ENCODE measurements around the gene RLF.

Gene RLF

GRCh38 chr1:40240390-40240789, 79.2 kb downstream of the RLF start:
- DNase-seq, result no peak

- DNase-seq, result no peak
Measured at GRCh38 chr1:40241362-40241761, 80.2 kb downstream of the RLF start.

GRCh38 chr1:40243351-40243750, 82.2 kb downstream of the RLF start:
- DNase-seq, result no peak

GRCh38 chr1:40244138-40244744, 83.1 kb downstream of the RLF start:
- no peak for DNase-seq

- no peak for DNase-seq
Measured at GRCh38 chr1:40245686-40246085, 84.5 kb downstream of the RLF start.

GRCh38 chr1:40247655-40248054, 86.5 kb downstream of the RLF start, which contains the start of gene TMCO2:
TMCO2 (plus strand) TSS chr1:40247937; CDS start chr1:40247994, 57 bp downstream.
- DNase-seq, result no peak

- DNase-seq, result no peak
Measured at GRCh38 chr1:40248412-40248811, 87.2 kb downstream of the RLF start.

GRCh38 chr1:40251456-40251855, 90.3 kb downstream of the RLF start:
- DNase-seq, result no peak

- no peak for DNase-seq
Measured at GRCh38 chr1:40252601-40253000, 91.4 kb downstream of the RLF start.

- no peak for DNase-seq
Measured at GRCh38 chr1:40255231-40255630, 94.0 kb downstream of the RLF start.

GRCh38 chr1:40256401-40257084, 95.4 kb downstream of the RLF start:
- DNase-seq, result no peak

GRCh38 chr1:40257313-40257687, 96.1 kb downstream of the RLF start:
- peak; percentile 56 for DNase-seq

GRCh38 chr1:40257688-40258444, 96.7 kb downstream of the RLF start, which contains the start of gene ZMPSTE24:
ZMPSTE24 (plus strand) TSS chr1:40258236; CDS start chr1:40258272, 36 bp downstream.
- peak; percentile 97 for DNase-seq

- no peak for DNase-seq
Measured at GRCh38 chr1:40258445-40258769, 97.2 kb downstream of the RLF start.

GRCh38 chr1:40264354-40264781, 103.2 kb downstream of the RLF start:
- DNase-seq, result peak; percentile 30

GRCh38 chr1:40265298-40265697, 104.1 kb downstream of the RLF start:
- no peak for DNase-seq

GRCh38 chr1:40265919-40266318, 104.7 kb downstream of the RLF start:
- DNase-seq, result no peak

- DNase-seq, result no peak
Measured at GRCh38 chr1:40266786-40267535, 105.8 kb downstream of the RLF start.

GRCh38 chr1:40267767-40268187, 106.6 kb downstream of the RLF start:
- DNase-seq, result no peak

- no peak for DNase-seq
Measured at GRCh38 chr1:40268211-40268610, 107.0 kb downstream of the RLF start.

GRCh38 chr1:40270152-40270834, 109.1 kb downstream of the RLF start:
- no peak for DNase-seq

- no peak for DNase-seq
Measured at GRCh38 chr1:40272653-40273213, 111.5 kb downstream of the RLF start.
